GM12864 (cell line): ENCODE data around the gene LMO1.

Experiments used
- DNase-seq: peaks from one replicate; pipeline ENCODE4 v3.0.0-alpha.2; 2011; ENCODE audit warnings: low read depth
- H3K4me3 ChIP-seq: 2 replicates; pipeline ENCODE4 v1.5.1; 2011; ENCODE audit warnings: mild to moderate bottlenecking, low read depth, low read length, control low read depth
- TF ChIP-seq, protein P1 (sequence below): IDR thresholded peaks from 2 replicates; pipeline ENCODE4 v1.5.1; 2011; ENCODE audit warnings: low read depth, mild to moderate bottlenecking, moderate library complexity, low read length, control low read depth, inconsistent platforms; ENCODE audit errors: missing control alignments

Gene LMO1

DNA sequence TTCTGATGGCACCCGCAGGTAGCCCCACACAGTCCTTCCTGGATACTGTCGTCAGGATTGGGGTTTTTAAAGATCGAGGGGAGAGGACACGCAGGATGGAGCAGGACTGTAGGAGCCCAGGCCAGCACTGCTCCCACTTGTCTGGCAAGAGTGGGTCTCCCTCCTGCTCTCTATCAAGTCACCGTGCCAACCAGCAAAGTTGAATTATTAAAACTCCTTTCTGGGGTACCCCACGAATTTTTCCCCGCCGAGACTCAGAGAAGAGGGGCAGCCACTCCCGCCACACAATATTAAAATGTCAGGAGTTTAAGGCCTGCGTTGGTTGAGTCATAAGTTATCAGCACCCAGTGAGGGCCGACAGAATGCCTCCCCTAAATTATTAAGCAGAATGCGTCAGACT is 10.1 kb downstream of the LMO1 start:
- H3K4me3 ChIP-seq: no peak overlapping the region
- TF ChIP-seq, protein P1, sequence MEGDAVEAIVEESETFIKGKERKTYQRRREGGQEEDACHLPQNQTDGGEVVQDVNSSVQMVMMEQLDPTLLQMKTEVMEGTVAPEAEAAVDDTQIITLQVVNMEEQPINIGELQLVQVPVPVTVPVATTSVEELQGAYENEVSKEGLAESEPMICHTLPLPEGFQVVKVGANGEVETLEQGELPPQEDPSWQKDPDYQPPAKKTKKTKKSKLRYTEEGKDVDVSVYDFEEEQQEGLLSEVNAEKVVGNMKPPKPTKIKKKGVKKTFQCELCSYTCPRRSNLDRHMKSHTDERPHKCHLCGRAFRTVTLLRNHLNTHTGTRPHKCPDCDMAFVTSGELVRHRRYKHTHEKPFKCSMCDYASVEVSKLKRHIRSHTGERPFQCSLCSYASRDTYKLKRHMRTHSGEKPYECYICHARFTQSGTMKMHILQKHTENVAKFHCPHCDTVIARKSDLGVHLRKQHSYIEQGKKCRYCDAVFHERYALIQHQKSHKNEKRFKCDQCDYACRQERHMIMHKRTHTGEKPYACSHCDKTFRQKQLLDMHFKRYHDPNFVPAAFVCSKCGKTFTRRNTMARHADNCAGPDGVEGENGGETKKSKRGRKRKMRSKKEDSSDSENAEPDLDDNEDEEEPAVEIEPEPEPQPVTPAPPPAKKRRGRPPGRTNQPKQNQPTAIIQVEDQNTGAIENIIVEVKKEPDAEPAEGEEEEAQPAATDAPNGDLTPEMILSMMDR: no peak
- DNase-seq: no peak

DNA sequence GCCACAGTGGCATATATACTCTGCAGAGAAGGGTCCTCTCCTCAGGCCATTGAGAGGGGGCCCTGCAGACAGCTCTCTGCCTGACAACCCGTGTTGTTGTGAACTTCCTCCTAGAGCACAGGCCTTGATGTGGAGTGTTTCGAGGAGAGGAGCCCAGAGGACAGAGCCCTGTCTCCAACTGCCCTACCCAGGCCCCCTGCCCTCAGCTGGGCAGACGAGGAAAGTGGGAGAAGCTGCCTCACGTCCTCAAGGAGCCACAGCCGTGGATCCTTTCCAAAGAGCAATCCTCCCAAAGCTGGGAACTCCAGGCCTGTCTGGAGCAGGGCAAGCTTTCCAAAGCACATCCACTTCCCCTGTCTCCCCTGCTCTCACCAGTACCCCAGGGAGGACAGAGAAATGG is 10.7 kb downstream of the LMO1 start:
- TF ChIP-seq, protein P1: no peak
- DNase-seq: no peak
- H3K4me3 ChIP-seq: no peak overlapping the region

DNA sequence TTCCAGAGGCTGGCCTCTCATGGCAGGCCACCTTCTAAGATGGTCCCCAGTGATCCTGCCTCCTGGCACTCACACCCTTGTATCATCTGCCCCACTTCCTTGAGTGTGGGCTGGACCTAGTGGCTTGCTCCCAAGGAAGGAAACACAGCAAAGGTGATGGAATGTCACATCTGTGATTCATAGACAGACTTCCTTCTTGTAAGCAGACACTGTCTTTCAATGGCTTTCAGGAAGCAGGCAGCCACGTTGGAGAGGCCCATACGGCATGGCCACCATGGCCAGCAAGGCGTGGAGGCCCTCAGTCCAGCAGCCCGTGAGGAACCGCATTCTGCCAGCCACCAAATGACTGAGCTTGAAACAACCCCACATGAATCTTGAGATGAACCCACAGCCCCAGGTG is 11.3 kb downstream of the LMO1 start:
- H3K4me3 ChIP-seq: no peak overlapping the region
- no peak for DNase-seq
- TF ChIP-seq, protein P1: no peak

DNA sequence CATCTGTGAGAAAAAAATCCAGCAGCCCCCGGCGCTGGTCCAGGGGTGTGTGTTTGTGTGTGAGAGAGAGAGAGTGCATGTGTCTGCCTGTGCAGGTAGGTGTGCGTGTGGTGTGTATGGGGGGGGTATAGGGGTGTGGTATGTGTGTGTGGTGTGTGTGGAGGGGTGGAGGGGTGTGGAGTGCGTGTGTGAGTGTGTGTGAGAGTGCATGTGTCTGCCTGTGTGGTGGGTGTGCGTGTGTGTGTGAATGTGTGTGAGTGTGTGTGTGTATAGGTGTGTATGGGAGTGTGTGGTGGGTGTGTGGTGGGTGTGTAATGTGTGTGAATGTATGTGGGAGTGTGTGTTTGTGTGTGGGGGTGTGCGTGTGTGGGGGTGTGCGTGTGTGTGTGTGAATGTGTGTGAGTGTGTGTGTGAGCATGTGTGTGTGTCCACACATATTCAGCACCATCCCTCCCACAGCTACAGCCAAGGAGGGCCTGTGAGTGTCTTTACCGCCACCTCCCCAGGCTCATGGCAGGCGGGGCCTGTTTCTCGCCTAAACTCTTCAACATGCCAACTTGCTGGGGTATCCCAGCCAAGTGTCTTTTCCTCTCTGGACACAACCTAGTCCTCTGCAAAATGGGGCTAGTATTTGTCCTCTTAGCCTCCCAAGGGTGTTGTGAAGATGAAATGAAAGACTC is 11.9 kb downstream of the LMO1 start:
- TF ChIP-seq, protein P1: no peak
- no peak overlapping the region for H3K4me3 ChIP-seq
- no peak for DNase-seq

DNA sequence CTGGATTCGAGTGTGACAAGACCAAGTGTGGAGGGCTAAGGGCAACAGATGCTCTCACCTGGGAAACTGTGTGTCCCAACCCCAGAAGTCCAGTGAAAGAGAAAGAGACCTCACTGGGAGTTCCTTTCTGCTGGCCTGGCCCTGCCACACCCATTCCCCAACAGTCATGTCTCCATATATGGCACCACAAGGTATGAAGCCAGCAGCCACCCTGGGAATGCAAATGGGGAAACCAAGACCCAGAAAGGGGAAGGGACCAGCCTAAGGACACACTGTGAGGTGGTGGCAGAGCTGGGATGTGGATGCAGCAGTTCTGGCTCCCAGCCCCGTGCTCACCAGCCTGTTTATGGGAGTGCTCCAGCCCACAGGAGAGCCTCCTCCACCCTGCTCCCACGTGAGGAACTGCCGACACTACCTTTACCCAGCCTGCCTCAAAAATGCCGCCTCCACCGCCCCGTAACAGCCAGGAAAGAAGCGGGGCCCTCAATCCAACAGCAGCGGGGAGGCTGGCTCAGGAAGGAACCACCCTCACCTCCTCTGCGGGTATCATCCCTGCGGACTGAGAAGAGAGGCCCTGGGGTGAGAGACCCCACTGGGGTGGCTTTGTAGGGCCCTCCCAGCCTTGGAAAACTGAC is 12.6 kb downstream of the LMO1 start:
- H3K4me3 ChIP-seq: no peak overlapping the region
- TF ChIP-seq, protein P1: no peak
- no peak for DNase-seq

DNA sequence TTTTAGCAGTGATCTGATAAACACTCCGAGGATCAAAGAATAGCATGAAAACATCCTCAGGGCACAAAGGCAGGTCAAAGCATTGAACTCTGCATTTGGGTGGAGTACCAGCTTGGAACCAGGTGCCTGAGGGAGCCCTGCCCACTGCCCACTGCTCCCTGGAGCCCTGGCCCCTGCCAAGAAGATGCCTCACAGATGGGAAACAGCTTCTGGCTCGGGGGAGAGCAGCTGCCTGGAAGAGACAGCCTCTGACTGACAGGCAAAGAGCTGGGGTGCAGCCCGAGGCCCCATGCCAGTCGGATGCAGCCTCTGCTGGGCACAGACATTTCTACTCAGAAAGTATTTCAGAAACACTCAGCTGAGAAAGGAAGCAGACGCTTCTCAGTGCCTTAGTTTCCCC is 13.2 kb downstream of the LMO1 start:
- TF ChIP-seq, protein P1: no peak
- DNase-seq: no peak

DNA sequence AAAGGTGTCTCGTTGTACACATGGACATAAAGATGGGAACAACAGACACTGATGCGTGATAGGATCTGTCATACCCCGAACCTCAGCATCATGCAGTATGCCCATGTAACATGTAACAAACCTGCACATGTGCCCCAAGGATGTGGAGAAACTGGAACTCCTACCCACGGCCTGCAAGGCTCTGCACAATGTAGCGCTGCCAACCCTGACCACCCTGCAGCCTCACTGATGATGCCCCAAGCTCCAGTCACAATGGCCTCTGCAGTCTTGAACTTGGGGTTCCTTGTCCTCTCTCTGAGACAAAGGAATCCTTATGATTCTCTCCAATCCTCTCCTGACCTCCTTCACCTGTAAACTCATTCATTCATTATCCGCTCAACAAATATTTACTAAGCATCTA is 14.2 kb downstream of the LMO1 start:
- TF ChIP-seq, protein P1: no peak
- DNase-seq: no peak
- H3K4me3 ChIP-seq: no peak overlapping the region

More for the DNA sequence above, 13.2 kb downstream of the LMO1 start:
- no peak overlapping the region for H3K4me3 ChIP-seq
